H54 (cell line): ENCODE measurements around the gene CD58.

ENCODE experiments used
- DNase-seq: peaks from one replicate; pipeline ENCODE4 v3.0.0; 2011; ENCODE audit warnings: low spot score, mixed read lengths; ENCODE audit not compliant: insufficient read length
- FAIRE-seq: peaks from 3 replicates; lab custom pipeline; 2011; peaks lifted over from hg19 to GRCh38; lab: Jason Lieb, UNC
- POLR2A ChIP-seq: IDR thresholded peaks from 2 replicates; pipeline ENCODE4 v1.6.1; 2011; ENCODE audit warnings: low read depth, mild to moderate bottlenecking, low read length

Gene CD58

GRCh38 chr1:116482490-116482889, 88.3 kb downstream of the CD58 start:
- FAIRE-seq = no peak
- no peak for TF ChIP-seq POLR2A
- DNase-seq = no peak

GRCh38 chr1:116481934-116482333, 88.9 kb downstream of the CD58 start:
- TF ChIP-seq POLR2A = no peak
- DNase-seq (no peak), FAIRE-seq (no peak)

GRCh38 chr1:116478621-116479020, 92.2 kb downstream of the CD58 start:
- no peak for TF ChIP-seq POLR2A
- DNase-seq (no peak), FAIRE-seq (no peak)

- DNase-seq = no peak
- FAIRE-seq = no peak
- TF ChIP-seq POLR2A = no peak
These were observed 93.4 kb downstream of the CD58 start for GRCh38 chr1:116477429-116477828.

- DNase-seq = no peak
- no peak for FAIRE-seq
- TF ChIP-seq POLR2A = no peak
These were observed 94.5 kb downstream of the CD58 start for GRCh38 chr1:116476321-116476720.

GRCh38 chr1:116475850-116476218, 95.0 kb downstream of the CD58 start:
- DNase-seq (no peak), FAIRE-seq (no peak)
- TF ChIP-seq POLR2A = no peak

GRCh38 chr1:116474921-116475849, 95.6 kb downstream of the CD58 start:
- TF ChIP-seq POLR2A = no peak
- no peak for DNase-seq
- no peak for FAIRE-seq

DNA sequence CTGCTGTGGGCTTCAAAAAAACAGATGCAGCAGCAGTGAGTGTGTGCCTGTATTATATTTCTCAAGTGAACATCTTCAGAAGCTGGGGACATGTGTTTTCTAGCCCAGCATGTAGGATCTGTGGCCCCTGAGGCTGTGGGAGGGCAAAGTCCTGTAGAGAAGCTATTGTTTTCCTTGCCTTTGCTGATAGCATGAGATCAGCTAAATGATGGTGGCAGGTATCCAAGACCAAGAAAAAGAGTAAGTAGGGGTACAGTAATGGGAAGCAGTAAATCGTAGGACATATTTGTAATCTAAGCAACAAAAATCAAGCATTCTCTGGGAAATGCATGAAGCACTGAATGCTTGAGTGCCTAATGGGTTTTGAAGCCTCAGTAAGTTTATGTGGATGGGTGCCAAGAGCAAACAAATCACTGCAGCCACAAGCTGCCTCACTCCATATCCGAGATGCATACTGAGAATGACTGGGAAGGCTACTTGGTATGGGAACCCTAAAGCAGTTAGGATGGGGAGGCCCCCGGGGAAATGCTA, 98.3 kb downstream of the CD58 start:
- FAIRE-seq = no peak
- DNase-seq = no peak
- no peak for TF ChIP-seq POLR2A

DNA sequence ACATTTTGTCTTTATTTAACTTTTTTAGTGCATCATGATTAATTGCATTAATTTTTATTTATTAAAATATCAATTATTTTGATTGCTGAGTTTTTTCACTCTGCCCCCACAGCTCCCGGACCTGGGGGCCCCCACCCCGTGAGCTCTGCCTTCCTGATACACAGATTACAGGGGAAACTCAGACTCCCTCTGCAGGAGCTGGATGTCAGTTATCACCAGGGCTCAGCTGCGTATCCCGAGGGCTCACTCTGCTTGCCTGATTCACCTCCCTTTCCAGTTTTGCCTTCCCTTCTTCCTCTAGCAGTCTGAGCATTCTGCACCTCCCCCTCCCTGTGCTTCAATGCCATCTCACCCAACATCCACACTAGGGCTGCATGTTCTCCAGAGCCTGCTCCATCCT, 99.6 kb downstream of the CD58 start:
- no peak for TF ChIP-seq POLR2A
- FAIRE-seq (no peak), DNase-seq (no peak)

DNA sequence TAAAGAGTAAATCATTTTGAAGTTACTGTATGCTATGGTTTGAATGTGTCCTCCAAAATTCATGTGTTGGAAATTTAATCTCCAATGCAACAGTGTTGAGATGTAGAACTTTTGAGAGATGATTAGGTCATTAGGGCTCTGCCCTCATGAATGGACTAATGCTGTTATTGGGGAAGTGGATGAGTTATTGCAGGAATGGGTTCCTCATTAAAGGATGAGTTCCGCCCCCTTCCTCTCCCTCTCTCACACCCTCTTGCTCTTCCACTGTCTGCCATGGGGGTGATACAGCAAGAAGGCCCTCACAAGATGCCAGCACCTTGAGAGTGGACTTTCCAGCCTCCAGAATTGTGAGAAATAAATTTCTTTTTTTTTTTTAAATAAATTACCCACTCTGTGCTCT, 100.2 kb downstream of the CD58 start:
- FAIRE-seq (no peak), DNase-seq (no peak)
- no peak for TF ChIP-seq POLR2A

DNA sequence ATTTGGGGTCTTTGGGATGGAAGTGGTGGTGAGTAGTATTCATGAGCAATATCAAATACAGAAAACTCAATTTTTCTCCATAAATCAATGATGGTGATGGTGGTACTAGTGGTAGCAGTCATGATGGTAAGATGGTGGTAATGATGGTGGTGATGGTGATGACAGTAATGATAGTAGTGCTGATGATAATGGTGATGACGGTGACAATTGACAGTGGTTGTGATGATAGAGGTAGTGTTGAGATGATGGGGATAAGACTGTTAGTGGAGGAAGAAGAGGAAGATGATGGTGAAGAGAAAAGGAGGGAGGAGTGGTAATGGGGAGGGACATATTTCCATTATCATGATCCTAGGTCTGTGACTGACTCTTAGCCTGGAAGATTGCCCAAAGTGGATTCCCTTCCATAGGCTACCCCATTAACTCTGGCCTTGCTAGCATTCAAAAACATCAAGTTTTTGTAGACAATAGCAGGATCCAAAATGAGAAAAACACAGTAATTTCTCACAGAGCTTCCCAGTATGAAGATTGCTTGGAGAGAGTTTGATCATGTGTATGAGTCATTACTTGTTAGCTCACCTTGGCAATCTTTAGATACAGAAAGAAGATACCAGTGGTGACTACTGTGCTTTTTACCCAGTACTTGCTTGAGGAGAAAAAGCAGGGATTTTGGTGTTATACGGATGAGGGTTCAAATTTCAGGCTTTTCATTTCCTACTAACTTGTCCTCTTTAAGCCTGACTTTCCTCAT, 103.8 kb downstream of the CD58 start:
- FAIRE-seq (no peak), DNase-seq (no peak)
- TF ChIP-seq POLR2A = no peak

- TF ChIP-seq POLR2A = no peak
- DNase-seq (no peak), FAIRE-seq (no peak)
These were observed 104.8 kb downstream of the CD58 start for GRCh38 chr1:116465845-116466685.

DNA sequence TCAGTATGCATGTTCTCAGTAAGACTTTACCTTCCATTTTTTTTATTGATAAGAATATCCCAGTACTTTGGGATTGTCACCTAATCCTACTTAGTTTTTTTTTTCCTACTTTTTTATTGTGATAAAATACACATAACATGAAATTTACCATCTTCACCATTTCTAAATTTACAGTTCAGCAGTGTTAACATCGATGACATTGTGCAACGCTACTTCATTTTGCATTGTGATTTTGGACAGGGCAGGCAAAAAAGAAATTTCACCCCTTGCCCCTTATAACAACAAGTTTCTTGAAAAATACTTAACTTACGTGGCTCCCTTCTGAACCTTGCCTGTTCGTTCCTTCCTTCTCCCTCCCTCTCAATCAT, 105.4 kb downstream of the CD58 start:
- TF ChIP-seq POLR2A = no peak
- DNase-seq (no peak), FAIRE-seq (no peak)
